ENCODE measurements around the gene UNC5C. TPM values are rescaled to one million over a fixed set of nuclear protein-coding genes. Genes with fewer than 3 reads are reported as not detected.

Gene UNC5C
- polyA plus RNA-seq, 1 donor, result 4.1 TPM

GRCh38 chr4:95439896-95440295 lies 108.9 kb downstream of the UNC5C start:
- Histone ChIP-seq H3K27me3 (ENCODE audit: control insufficient read depth, insufficient read depth, low read length) (no peaks in the 10 kb centered on the region), H3K27ac (ENCODE audit: low read length) (no peak overlapping the region), H3K4me1 (ENCODE audit: control insufficient read depth, insufficient read depth, low read length) (no peaks in the 10 kb centered on the region), H3K36me3 (ENCODE audit: control insufficient read depth, insufficient read depth, low read length) (no peaks in the 10 kb centered on the region), H3K4me3 (ENCODE audit: low read length) (no peak overlapping the region), H3K9me3 (ENCODE audit: control insufficient read depth, low read depth, low read length) (no peaks in the 10 kb centered on the region)
- DNase-seq, result no peak
- 15% methylated on average over 2 of the region's 4 CpGs for WGBS (ENCODE audit: insufficient coverage, low lambda C conversion rate)

- WGBS (ENCODE audit: insufficient coverage, low lambda C conversion rate), result 20% methylated on average over 1 of the region's 2 CpGs
- no peak for DNase-seq
These were observed 109.7 kb downstream of the UNC5C start for GRCh38 chr4:95439071-95439470.

DNA sequence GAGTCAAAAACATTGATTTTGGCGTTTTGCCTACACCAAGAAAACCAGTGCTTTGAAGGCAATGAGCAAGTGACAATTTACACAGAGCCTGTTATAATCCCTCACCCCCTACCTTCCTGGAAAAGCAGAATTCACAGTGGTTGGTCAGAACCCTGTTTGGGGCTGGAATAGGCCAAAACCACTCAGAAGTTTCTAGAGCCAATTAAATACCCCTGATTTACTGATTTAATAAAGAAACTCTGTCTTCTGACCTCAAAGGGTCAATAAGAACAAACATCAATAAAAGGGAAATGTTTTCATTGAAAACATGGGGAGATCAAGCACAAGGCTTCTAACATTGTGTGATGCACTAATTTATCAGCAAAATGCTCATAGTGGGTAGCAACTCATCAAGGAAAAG lies 116.3 kb downstream of the UNC5C start:
- H3K36me3 ChIP-seq (ENCODE audit: control insufficient read depth, insufficient read depth, low read length), result no peaks in the 10 kb centered on the region
- no peaks in the 10 kb centered on the region for H3K4me1 ChIP-seq (ENCODE audit: control insufficient read depth, insufficient read depth, low read length)
- no CpG with 5 or more reads among the region's 1 CpG for WGBS (ENCODE audit: insufficient coverage, low lambda C conversion rate)
- no peak overlapping the region for H3K4me3 ChIP-seq (ENCODE audit: low read length)
- no peak for DNase-seq
- H3K9me3 ChIP-seq (ENCODE audit: control insufficient read depth, low read depth, low read length), result no peaks in the 10 kb centered on the region
- H3K27me3 ChIP-seq (ENCODE audit: control insufficient read depth, insufficient read depth, low read length), result no peaks in the 10 kb centered on the region
- no peak overlapping the region for H3K27ac ChIP-seq (ENCODE audit: low read length)

More at GRCh38 chr4:95439071-95439470, 109.7 kb downstream of the UNC5C start:
- Histone ChIP-seq H3K4me3 (ENCODE audit: low read length) (no peak overlapping the region), H3K9me3 (ENCODE audit: control insufficient read depth, low read depth, low read length) (no peaks in the 10 kb centered on the region), H3K27ac (ENCODE audit: low read length) (no peak overlapping the region), H3K36me3 (ENCODE audit: control insufficient read depth, insufficient read depth, low read length) (no peaks in the 10 kb centered on the region), H3K4me1 (ENCODE audit: control insufficient read depth, insufficient read depth, low read length) (no peaks in the 10 kb centered on the region), H3K27me3 (ENCODE audit: control insufficient read depth, insufficient read depth, low read length) (no peaks in the 10 kb centered on the region)

GRCh38 chr4:95431678-95432077 lies 117.1 kb downstream of the UNC5C start:
- WGBS (ENCODE audit: insufficient coverage, low lambda C conversion rate), result 83% methylated on average over 2 of the region's 2 CpGs
- Histone ChIP-seq H3K27me3 (ENCODE audit: control insufficient read depth, insufficient read depth, low read length) (no peaks in the 10 kb centered on the region), H3K9me3 (ENCODE audit: control insufficient read depth, low read depth, low read length) (no peaks in the 10 kb centered on the region), H3K27ac (ENCODE audit: low read length) (no peak overlapping the region), H3K4me1 (ENCODE audit: control insufficient read depth, insufficient read depth, low read length) (no peaks in the 10 kb centered on the region), H3K36me3 (ENCODE audit: control insufficient read depth, insufficient read depth, low read length) (no peaks in the 10 kb centered on the region), H3K4me3 (ENCODE audit: low read length) (no peak overlapping the region)
- no peak for DNase-seq

GRCh38 chr4:95429416-95429815 lies 119.4 kb downstream of the UNC5C start:
- H3K36me3 ChIP-seq (ENCODE audit: control insufficient read depth, insufficient read depth, low read length), result no peaks in the 10 kb centered on the region
- WGBS (ENCODE audit: insufficient coverage, low lambda C conversion rate), result 97% methylated on average over 3 of the region's 3 CpGs
- DNase-seq, result no peak
- no peak overlapping the region for H3K27ac ChIP-seq (ENCODE audit: low read length)
- no peaks in the 10 kb centered on the region for H3K27me3 ChIP-seq (ENCODE audit: control insufficient read depth, insufficient read depth, low read length)
- no peaks in the 10 kb centered on the region for H3K9me3 ChIP-seq (ENCODE audit: control insufficient read depth, low read depth, low read length)
- H3K4me3 ChIP-seq (ENCODE audit: low read length), result no peak overlapping the region
- no peaks in the 10 kb centered on the region for H3K4me1 ChIP-seq (ENCODE audit: control insufficient read depth, insufficient read depth, low read length)

DNA sequence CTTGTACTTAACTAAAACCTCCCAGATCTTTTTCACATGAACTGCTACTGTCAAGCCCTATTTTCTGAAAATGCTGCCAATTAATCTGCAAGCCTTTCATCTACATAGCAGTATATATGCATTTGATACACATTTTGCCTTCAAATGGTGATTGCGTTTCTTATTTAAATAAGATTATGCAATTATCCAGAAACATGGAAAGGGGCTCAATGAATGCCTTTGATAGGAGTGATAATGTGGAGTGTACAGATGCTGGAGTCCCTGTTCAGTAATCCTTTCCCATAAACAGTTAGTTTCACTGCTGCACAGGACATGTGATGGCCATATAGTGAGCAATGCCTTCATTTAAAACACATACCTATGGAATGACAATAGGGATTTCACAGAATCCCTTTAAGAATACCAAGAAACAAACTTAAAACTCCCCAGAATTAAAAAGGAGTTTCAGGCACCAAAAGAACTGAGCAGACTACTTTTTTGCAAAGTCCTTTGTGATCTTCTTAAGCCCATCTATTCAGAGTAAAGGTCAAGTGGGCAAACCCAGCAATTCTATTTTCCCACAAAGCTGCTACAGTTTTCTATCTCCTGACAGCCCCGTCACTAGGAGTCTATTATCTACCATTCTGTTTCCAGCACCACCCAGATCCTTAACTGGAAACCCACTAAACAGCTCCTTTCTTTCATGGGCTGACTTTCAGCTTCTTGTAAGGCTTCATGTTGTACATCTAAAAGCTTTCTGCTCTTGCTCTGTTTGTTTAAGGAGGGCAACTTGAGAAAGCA lies 120.3 kb downstream of the UNC5C start:
- no peak for DNase-seq
- Histone ChIP-seq H3K9me3 (ENCODE audit: control insufficient read depth, low read depth, low read length) (no peaks in the 10 kb centered on the region), H3K27ac (ENCODE audit: low read length) (no peak overlapping the region), H3K36me3 (ENCODE audit: control insufficient read depth, insufficient read depth, low read length) (no peaks in the 10 kb centered on the region), H3K4me1 (ENCODE audit: control insufficient read depth, insufficient read depth, low read length) (no peaks in the 10 kb centered on the region), H3K4me3 (ENCODE audit: low read length) (no peak overlapping the region), H3K27me3 (ENCODE audit: control insufficient read depth, insufficient read depth, low read length) (no peaks in the 10 kb centered on the region)
- no CpG with 5 or more reads among the region's 2 CpGs for WGBS (ENCODE audit: insufficient coverage, low lambda C conversion rate)

GRCh38 chr4:95426455-95426854 lies 122.3 kb downstream of the UNC5C start:
- H3K4me3 ChIP-seq (ENCODE audit: low read length), result no peak overlapping the region
- DNase-seq, result no peak
- 60% methylated on average over 1 of the region's 4 CpGs for WGBS (ENCODE audit: insufficient coverage, low lambda C conversion rate)
- H3K9me3 ChIP-seq (ENCODE audit: control insufficient read depth, low read depth, low read length), result no peaks in the 10 kb centered on the region
- no peaks in the 10 kb centered on the region for H3K4me1 ChIP-seq (ENCODE audit: control insufficient read depth, insufficient read depth, low read length)
- H3K27me3 ChIP-seq (ENCODE audit: control insufficient read depth, insufficient read depth, low read length), result no peaks in the 10 kb centered on the region
- H3K36me3 ChIP-seq (ENCODE audit: control insufficient read depth, insufficient read depth, low read length), result no peaks in the 10 kb centered on the region
- no peak overlapping the region for H3K27ac ChIP-seq (ENCODE audit: low read length)

DNA sequence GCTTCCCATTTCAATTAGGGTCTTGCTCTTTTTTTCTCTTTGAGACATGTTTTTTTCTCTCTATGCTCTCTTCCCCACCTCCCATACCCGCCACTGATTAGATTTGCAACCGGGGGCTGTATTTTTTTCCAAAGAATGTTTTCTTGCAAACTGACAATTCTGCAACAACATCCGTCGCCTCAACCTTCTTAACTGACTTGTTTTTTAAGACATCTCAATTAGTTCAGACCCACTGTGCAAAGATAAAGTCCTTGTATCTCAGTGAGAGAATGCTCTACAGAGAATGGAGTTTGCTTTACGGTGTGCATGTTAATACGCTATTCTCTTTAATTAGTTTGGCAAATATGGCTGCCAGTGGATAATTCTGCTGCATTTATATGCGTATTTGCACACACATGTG lies 126.3 kb downstream of the UNC5C start:
- Histone ChIP-seq H3K4me1 (ENCODE audit: control insufficient read depth, insufficient read depth, low read length) (no peaks in the 10 kb centered on the region), H3K9me3 (ENCODE audit: control insufficient read depth, low read depth, low read length) (no peaks in the 10 kb centered on the region), H3K4me3 (ENCODE audit: low read length) (no peak overlapping the region), H3K27ac (ENCODE audit: low read length) (no peak overlapping the region), H3K27me3 (ENCODE audit: control insufficient read depth, insufficient read depth, low read length) (no peaks in the 10 kb centered on the region), H3K36me3 (ENCODE audit: control insufficient read depth, insufficient read depth, low read length) (no peaks in the 10 kb centered on the region)
- no peak for DNase-seq
- WGBS (ENCODE audit: insufficient coverage, low lambda C conversion rate), result 90% methylated on average over 2 of the region's 7 CpGs

DNA sequence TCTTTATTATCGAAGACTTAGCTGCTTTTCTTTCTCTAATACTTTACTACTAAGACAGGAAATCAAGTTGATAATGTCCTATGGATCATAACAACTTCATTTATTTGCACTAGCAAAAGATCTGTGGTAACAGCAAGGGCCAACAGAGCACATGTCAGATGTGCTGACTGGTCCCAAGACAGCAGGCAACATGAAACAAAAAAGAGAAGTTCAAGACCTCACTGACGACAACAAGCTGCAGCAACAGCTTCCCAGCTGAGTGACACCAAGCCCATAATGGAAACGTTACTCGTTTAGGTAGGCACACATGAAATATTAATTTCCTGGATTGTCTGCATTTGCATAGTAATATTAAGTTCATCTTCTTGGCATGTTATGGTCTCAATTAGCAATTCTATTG lies 126.9 kb downstream of the UNC5C start:
- Histone ChIP-seq H3K27ac (ENCODE audit: low read length) (no peak overlapping the region), H3K36me3 (ENCODE audit: control insufficient read depth, insufficient read depth, low read length) (no peaks in the 10 kb centered on the region)
- WGBS (ENCODE audit: insufficient coverage, low lambda C conversion rate), result 60% methylated on average over 1 of the region's 4 CpGs

GRCh38 chr4:95417531-95417930 lies 131.2 kb downstream of the UNC5C start:
- Histone ChIP-seq H3K36me3 (ENCODE audit: control insufficient read depth, insufficient read depth, low read length) (no peaks in the 10 kb centered on the region), H3K4me3 (ENCODE audit: low read length) (no peak overlapping the region), H3K27ac (ENCODE audit: low read length) (no peak overlapping the region), H3K27me3 (ENCODE audit: control insufficient read depth, insufficient read depth, low read length) (no peaks in the 10 kb centered on the region), H3K9me3 (ENCODE audit: control insufficient read depth, low read depth, low read length) (no peaks in the 10 kb centered on the region), H3K4me1 (ENCODE audit: control insufficient read depth, insufficient read depth, low read length) (no peaks in the 10 kb centered on the region)
- DNase-seq, result no peak
- no CpG with 5 or more reads among the region's 3 CpGs for WGBS (ENCODE audit: insufficient coverage, low lambda C conversion rate)

More for the DNA sequence above, 126.9 kb downstream of the UNC5C start:
- H3K27me3 ChIP-seq (ENCODE audit: control insufficient read depth, insufficient read depth, low read length), result no peaks in the 10 kb centered on the region
- no peak overlapping the region for H3K4me3 ChIP-seq (ENCODE audit: low read length)
- DNase-seq, result no peak
- H3K9me3 ChIP-seq (ENCODE audit: control insufficient read depth, low read depth, low read length), result no peaks in the 10 kb centered on the region
- H3K4me1 ChIP-seq (ENCODE audit: control insufficient read depth, insufficient read depth, low read length), result no peaks in the 10 kb centered on the region

GRCh38 chr4:95415346-95415771 lies 133.4 kb downstream of the UNC5C start:
- no peaks in the 10 kb centered on the region for H3K27me3 ChIP-seq (ENCODE audit: control insufficient read depth, insufficient read depth, low read length)
- H3K4me3 ChIP-seq (ENCODE audit: low read length), result no peak overlapping the region
- H3K9me3 ChIP-seq (ENCODE audit: control insufficient read depth, low read depth, low read length), result no peaks in the 10 kb centered on the region
- no peaks in the 10 kb centered on the region for H3K36me3 ChIP-seq (ENCODE audit: control insufficient read depth, insufficient read depth, low read length)
- no peaks in the 10 kb centered on the region for H3K4me1 ChIP-seq (ENCODE audit: control insufficient read depth, insufficient read depth, low read length)
- no peak overlapping the region for H3K27ac ChIP-seq (ENCODE audit: low read length)
- no peak for DNase-seq
- WGBS (ENCODE audit: insufficient coverage, low lambda C conversion rate), result 67% methylated on average over 1 of the region's 3 CpGs

All from large intestine (tissue), 3 donors.